OCI-LY7 (cell line): ENCODE results near the gene COL11A2.

Source experiments
- EZH2phosphoT487 ChIP-seq: fragments of 200-600 bp; sonication (generic); IDR thresholded peaks from 2 replicates; pipeline ENCODE4 v1.6.1; 2018; ENCODE audit warnings: low read depth, borderline replicate concordance, mild to moderate bottlenecking, mixed run types, antibody characterized with exemption, low read length, moderate library complexity, mixed read lengths
- TF ChIP-seq, protein P1 (sequence below): fragments of 200-600 bp; sonication (generic); conservative IDR thresholded peaks from 2 replicates; pipeline ENCODE4 v1.5.1; 2014; ENCODE audit warnings: mild to moderate bottlenecking, antibody characterized with exemption, low read length, moderate library complexity, mixed read lengths

DNA sequence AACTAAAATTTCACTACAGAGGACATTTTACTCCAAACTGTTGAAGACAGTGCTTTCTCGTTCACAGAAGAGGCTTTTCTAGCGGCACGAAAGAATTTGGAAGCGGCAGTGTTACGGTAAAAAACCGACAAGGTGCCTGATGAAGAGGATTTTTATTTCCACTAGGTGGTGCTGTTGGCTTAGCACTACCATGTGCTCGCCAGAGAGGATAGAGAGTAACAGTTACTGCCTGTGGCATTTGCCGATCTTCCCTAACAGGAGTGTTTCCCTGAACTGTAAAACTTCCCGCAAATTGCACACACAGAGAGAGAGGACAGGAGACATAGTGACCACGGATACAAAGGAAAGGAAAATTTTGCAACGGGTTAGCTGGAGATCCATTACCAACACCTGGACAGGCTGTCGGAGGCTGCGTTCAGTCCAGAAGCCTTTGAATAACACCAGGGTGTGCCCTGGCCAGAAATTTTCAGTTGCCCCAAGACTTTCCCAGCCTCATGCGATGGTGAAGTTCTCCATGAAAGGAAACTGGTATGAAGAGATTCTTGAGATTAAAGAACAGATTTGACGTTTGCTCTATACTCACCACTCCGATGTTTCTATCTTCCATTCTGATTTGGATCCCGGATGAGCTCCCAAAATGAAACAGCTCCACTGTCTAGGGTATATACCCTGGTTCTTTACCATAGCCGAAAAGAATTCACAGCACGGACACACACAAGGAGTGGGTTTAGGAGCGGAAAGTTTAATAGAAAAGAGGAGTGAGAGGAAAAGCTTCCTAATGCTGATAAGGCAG, 68.3 kb downstream of the COL11A2 start:
- TF ChIP-seq, protein P1, sequence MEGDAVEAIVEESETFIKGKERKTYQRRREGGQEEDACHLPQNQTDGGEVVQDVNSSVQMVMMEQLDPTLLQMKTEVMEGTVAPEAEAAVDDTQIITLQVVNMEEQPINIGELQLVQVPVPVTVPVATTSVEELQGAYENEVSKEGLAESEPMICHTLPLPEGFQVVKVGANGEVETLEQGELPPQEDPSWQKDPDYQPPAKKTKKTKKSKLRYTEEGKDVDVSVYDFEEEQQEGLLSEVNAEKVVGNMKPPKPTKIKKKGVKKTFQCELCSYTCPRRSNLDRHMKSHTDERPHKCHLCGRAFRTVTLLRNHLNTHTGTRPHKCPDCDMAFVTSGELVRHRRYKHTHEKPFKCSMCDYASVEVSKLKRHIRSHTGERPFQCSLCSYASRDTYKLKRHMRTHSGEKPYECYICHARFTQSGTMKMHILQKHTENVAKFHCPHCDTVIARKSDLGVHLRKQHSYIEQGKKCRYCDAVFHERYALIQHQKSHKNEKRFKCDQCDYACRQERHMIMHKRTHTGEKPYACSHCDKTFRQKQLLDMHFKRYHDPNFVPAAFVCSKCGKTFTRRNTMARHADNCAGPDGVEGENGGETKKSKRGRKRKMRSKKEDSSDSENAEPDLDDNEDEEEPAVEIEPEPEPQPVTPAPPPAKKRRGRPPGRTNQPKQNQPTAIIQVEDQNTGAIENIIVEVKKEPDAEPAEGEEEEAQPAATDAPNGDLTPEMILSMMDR, result peak; percentile 88
- no peak for TF ChIP-seq EZH2phosphoT487
